Pancreas (tissue), 10 donors: ENCODE measurements around the gene HES7. TPM values are rescaled to one million over a fixed set of nuclear protein-coding genes. Genes with fewer than 3 reads are reported as not detected.

Experiments used
- ATAC-seq, 4 donors: fragments of 200-7000 bp; cut with Tn5 transposase; one replicate each; pipeline versions ENCODE4 v1.8.0 to v1.9.1; 2020; ENCODE audit warnings: mild to moderate bottlenecking in 4 of 4, moderate library complexity in 4 of 4
- DNase-seq, 6 donors: peaks; one replicate each; pipeline ENCODE4 v3.0.0-alpha.2; 2020
- FAIRE-seq: peaks from 2 replicates; lab custom pipeline; 2012; peaks lifted over from hg19 to GRCh38; lab: Jason Lieb, UNC
- H3K27ac ChIP-seq, 4 donors: fragments of 200-600 bp; sonication (generic); 1 replicate in 3 of 4; 2 replicates in 1 of 4; pipeline versions ENCODE4 v1.5.0 to v1.8.0; 2020
- H3K27me3 ChIP-seq, 4 donors: fragments of 200-600 bp; one replicate each; pipeline ENCODE4 v1.8.0; 2021
- H3K36me3 ChIP-seq, 3 donors: fragments of 200-600 bp; sonication (generic) in 1 of 3; one replicate each; pipeline versions ENCODE4 v1.5.0 to v1.8.0; 2020 to 2021
- H3K4me1 ChIP-seq, 3 donors: fragments of 200-600 bp; one replicate each; pipeline ENCODE4 v1.8.0; 2021
- H3K4me3 ChIP-seq, 4 donors: fragments of 200-600 bp; sonication (generic) in 2 of 4; one replicate each; pipeline versions ENCODE4 v1.5.0 to v1.8.0; 2020 to 2021
- H3K9me3 ChIP-seq, 4 donors: fragments of 200-600 bp; one replicate each; pipeline ENCODE4 v1.8.0; 2021
- WGBS, 2 donors: extraction: QIAGEN DNeasy Blood & Tissue Kit; methylation state at CpG; one replicate each; pipeline ENCODE4 v1.1.7; 2013; 5-methylcytosine and 5-hydroxymethylcytosine counted together
- intact Hi-C, 3 donors: fragments of 100-400 bp; cut with DNase I; formaldehyde crosslinking; loops; one replicate each; pipeline versions ENCODE4 v1.11.1 to v1.14.2; 2022
- polyA plus RNA-seq, 2 donors: library from polyadenylated mRNA; stranded (reverse); fragments of 200-250 nt; gene quantifications; one replicate each; pipeline ENCODE4 v1.2.3, GENCODE V29; 2013
- total RNA-seq, 6 donors: library from RNA; stranded (reverse); fragmentation: NEBNext Ultra II Directional in 4 of 6; extraction: Animal tissue kit (Norgen Biotek cat#: 25700) in 4 of 6; gene quantifications; one replicate each; pipeline versions ENCODE4 v1.2.1 to v1.2.4, GENCODE V29; 2021 to 2023
- TF ChIP-seq, protein P1 (sequence below), 4 donors: fragments of 200-600 bp; sonication (generic) in 3 of 4; IDR thresholded peaks; one replicate each; pipeline versions ENCODE4 v1.5.0 to v1.8.0; 2021; ENCODE audit warnings: antibody characterized with exemption in 4 of 4
- donor health status: healthy with polysubstance abuse.
- donor health status: DM: no; HTN: no; CAD: no; lungs with moderate emphysema.
- donor health status: DM: no; HTN: no; CAD: no.
- donor health status: control.
- donor health status: control.
- donor health status: Bipolar disorder and iron deficiency.
- donor health status: DM: yes; HTN: yes; CAD: no.
- donor health status: DM: no; HTN: no; CAD: no.
- donor health status: DM: no; HTN: no; CAD: no.
- donor health status: DM: yes; HTN: yes; CAD: no.

The HES7 gene
- total and polyA plus RNA-seq, 8 donors = 0.08 to 0.16 TPM; not detected in 6

- no peak overlapping the region for H3K27ac ChIP-seq
- no peak for FAIRE-seq
- 86 to 89% methylated on average over 22 to 26 of the region's 26 CpGs for WGBS, 2 donors
- H3K9me3 ChIP-seq = no peaks in the 10 kb centered on the region
- H3K4me1 ChIP-seq = peaks cover 0 to 11% (median 0%) of the 10 kb centered on the region in 3 donors
- intact Hi-C loops = no loop called here
- no peak overlapping the region for H3K4me3 ChIP-seq
- TF ChIP-seq, protein P1, sequence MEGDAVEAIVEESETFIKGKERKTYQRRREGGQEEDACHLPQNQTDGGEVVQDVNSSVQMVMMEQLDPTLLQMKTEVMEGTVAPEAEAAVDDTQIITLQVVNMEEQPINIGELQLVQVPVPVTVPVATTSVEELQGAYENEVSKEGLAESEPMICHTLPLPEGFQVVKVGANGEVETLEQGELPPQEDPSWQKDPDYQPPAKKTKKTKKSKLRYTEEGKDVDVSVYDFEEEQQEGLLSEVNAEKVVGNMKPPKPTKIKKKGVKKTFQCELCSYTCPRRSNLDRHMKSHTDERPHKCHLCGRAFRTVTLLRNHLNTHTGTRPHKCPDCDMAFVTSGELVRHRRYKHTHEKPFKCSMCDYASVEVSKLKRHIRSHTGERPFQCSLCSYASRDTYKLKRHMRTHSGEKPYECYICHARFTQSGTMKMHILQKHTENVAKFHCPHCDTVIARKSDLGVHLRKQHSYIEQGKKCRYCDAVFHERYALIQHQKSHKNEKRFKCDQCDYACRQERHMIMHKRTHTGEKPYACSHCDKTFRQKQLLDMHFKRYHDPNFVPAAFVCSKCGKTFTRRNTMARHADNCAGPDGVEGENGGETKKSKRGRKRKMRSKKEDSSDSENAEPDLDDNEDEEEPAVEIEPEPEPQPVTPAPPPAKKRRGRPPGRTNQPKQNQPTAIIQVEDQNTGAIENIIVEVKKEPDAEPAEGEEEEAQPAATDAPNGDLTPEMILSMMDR (IDR thresholded peaks at IDR 0.05) = no peak
- H3K27me3 ChIP-seq = no peaks in the 10 kb centered on the region
- H3K36me3 ChIP-seq = peaks cover 8 to 83% (median 75%) of the 10 kb centered on the region in 3 donors
- ATAC-seq = no peak
- peak in 2 of 6 donors; percentile 48 to 83 for DNase-seq
These were observed 23.4 kb upstream of the HES7 start for GRCh38 chr17:8147141-8147804.

DNA sequence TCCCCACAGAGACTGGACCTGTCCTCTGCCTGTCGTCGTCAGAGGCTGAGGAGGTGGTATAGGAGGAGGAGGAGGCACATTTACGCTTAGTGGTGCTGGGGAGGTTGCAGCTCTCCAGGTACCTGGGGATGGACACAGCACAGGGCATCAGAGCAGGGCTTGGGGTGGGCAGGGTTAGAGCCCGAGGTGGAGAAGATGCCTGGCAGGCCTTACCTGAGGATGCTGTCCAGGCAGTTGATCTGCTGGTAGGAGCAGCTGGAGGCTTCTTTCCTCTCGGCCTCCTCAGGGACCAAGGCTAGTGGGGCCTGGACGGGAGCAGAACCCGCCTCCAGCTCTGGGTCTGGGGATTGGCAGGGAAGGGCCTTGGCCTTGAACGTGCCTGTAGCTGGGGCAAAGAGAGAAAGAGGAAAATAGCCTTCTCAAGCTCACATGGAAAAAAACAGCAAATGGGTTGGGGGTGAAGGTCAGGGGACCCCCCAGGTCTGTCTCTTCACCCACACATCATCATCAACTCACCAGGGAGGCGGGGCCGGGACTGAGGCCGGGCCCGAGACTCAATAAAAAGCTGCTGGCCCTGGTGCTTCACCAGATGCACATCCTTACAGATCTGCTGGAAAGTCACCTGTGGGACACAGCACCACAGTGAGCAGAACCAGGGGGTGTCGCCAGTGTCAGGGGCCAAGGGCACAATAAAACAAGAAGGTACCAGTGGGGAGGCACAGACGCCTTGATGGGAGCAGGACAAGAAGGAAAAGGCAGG is 22.7 kb upstream of the HES7 start:
- H3K4me3 ChIP-seq = no peak overlapping the region
- DNase-seq = peak in 2 of 6 donors; percentile 31 to 54
- peaks cover 0 to 11% (median 0%) of the 10 kb centered on the region in 3 donors for H3K4me1 ChIP-seq
- TF ChIP-seq, protein P1 (IDR thresholded peaks at IDR 0.05) = no peak
- no peak overlapping the region for H3K27ac ChIP-seq
- ATAC-seq = no peak
- H3K9me3 ChIP-seq = no peaks in the 10 kb centered on the region
- FAIRE-seq = no peak
- WGBS, 2 donors = 87 to 92% methylated on average over 14 of the region's 14 CpGs
- intact Hi-C loops = no loop called here
- H3K36me3 ChIP-seq = peaks cover 10 to 91% (median 82%) of the 10 kb centered on the region in 3 donors
- no peaks in the 10 kb centered on the region for H3K27me3 ChIP-seq

GRCh38 chr17:8145811-8146210 is 21.9 kb upstream of the HES7 start:
- H3K4me1 ChIP-seq = peaks cover 0 to 6% (median 0%) of the 10 kb centered on the region in 3 donors
- ATAC-seq (no peak), FAIRE-seq (no peak), DNase-seq (peak in 3 of 6 donors; percentile 24 to 63 (median 39))
- H3K27me3 ChIP-seq = no peaks in the 10 kb centered on the region
- no peak overlapping the region for H3K4me3 ChIP-seq
- no peaks in the 10 kb centered on the region for H3K9me3 ChIP-seq
- intact Hi-C loops = no loop called here
- TF ChIP-seq, protein P1 (IDR thresholded peaks at IDR 0.05) = no peak
- no peak overlapping the region for H3K27ac ChIP-seq
- 95% methylated on average over 12 of the region's 12 CpGs for WGBS, 2 donors
- H3K36me3 ChIP-seq = peaks cover 10 to 98% (median 90%) of the 10 kb centered on the region in 3 donors

- Histone ChIP-seq H3K27ac (no peak overlapping the region), H3K4me3 (no peak overlapping the region), H3K4me1 (no peaks in the 10 kb centered on the region), H3K27me3 (no peaks in the 10 kb centered on the region), H3K9me3 (no peaks in the 10 kb centered on the region), H3K36me3 (peaks cover 10 to 99% (median 97%) of the 10 kb centered on the region in 3 donors)
- TF ChIP-seq, protein P1 (IDR thresholded peaks at IDR 0.05) = no peak
- no peak for ATAC-seq
- intact Hi-C loops = no loop called here
- DNase-seq = peak in 3 of 6 donors; percentile 21 to 73 (median 37)
- 92 to 93% methylated on average over 15 of the region's 15 CpGs for WGBS, 2 donors
- no peak for FAIRE-seq
These were observed 20.7 kb upstream of the HES7 start for GRCh38 chr17:8144401-8145231.
